Sigmoid colon (tissue), 7 donors: ENCODE measurements around the gene SSBP3. TPM values are rescaled to one million over a fixed set of nuclear protein-coding genes. Genes with fewer than 3 reads are reported as not detected.

ENCODE experiments used
- DNase-seq: peaks from one replicate; pipeline ENCODE4 v3.0.0-alpha.2; 2019
- H3K27ac ChIP-seq, 4 donors: fragments of 200-600 bp; sonication (generic); one replicate each; pipeline ENCODE4 v1.5.1; 2016 to 2019; ENCODE audit warnings: mild to moderate bottlenecking in 1 of 4
- H3K27me3 ChIP-seq, 3 donors: fragments of 200-600 bp; sonication (generic); one replicate each; pipeline ENCODE4 v1.5.1; 2019; ENCODE audit warnings: mild to moderate bottlenecking in 1 of 3
- H3K36me3 ChIP-seq, 4 donors: fragments of 200-600 bp; sonication (generic); one replicate each; pipeline ENCODE4 v1.5.1; 2016 to 2019
- H3K4me1 ChIP-seq, 4 donors: fragments of 200-600 bp; sonication (generic); one replicate each; pipeline ENCODE4 v1.5.1; 2017 to 2019
- H3K4me3 ChIP-seq, 4 donors: fragments of 200-600 bp; sonication (generic); one replicate each; pipeline ENCODE4 v1.5.1; 2017 to 2019; ENCODE audit warnings: mild to moderate bottlenecking in 2 of 4, moderate library complexity in 1 of 4
- H3K9me3 ChIP-seq, 4 donors: fragments of 200-600 bp in 3 of 4; sonication (generic) in 3 of 4; one replicate each; pipeline versions ENCODE4 v1.5.1 to v1.6.1; 2013 to 2019
- EP300 ChIP-seq, 4 donors: sonication (generic); formaldehyde crosslinking; IDR thresholded peaks; one replicate each; pipeline ENCODE4 v1.6.1; 2017; ENCODE audit warnings: antibody characterized with exemption in 4 of 4
- POLR2A ChIP-seq, 2 donors: fragments of 450-650 bp; IDR thresholded peaks; one replicate each; pipeline ENCODE4 v1.6.1; 2016; ENCODE audit warnings: antibody characterized with exemption in 2 of 2, mild to moderate bottlenecking in 2 of 2, moderate library complexity in 2 of 2
- POLR2AphosphoS5 ChIP-seq, 4 donors: sonication (generic); formaldehyde crosslinking; IDR thresholded peaks; one replicate each; pipeline ENCODE4 v1.6.1; 2017; ENCODE audit warnings: antibody characterized with exemption in 4 of 4
- WGBS, 2 donors: extraction: QIAGEN DNeasy Blood & Tissue Kit; methylation state at CpG; one replicate each; pipeline ENCODE4 v1.1.7; 2013; 5-methylcytosine and 5-hydroxymethylcytosine counted together
- intact Hi-C: fragments of 100-400 bp; cut with DNase I; formaldehyde crosslinking; loops from one replicate; pipeline ENCODE4 v1.15.1; 2023
- polyA plus RNA-seq, 3 donors: library from polyadenylated mRNA; stranded (reverse); fragments of 200-250 nt; gene quantifications; one replicate each; pipeline ENCODE4 v1.2.3, GENCODE V29; 2013
- total RNA-seq, 4 donors: library from RNA; depleted of rRNA; stranded (reverse); fragments of >200 nt; gene quantifications; one replicate each; pipeline ENCODE4 v1.1.0, GENCODE V29; 2016
- TF ChIP-seq, protein P1 (sequence below), 4 experiments: fragments of 450-650 bp in 3 of 4; fragments of 200-600 bp in 1 of 4; IDR thresholded peaks; one replicate each; pipeline ENCODE4 v1.5.1; 2016 to 2019; ENCODE audit warnings: antibody characterized with exemption in 4 of 4, mild to moderate bottlenecking in 3 of 4, moderate library complexity in 2 of 4
- donor health status: healthy with polysubstance abuse.
- donor health status: Bipolar disorder and iron deficiency.
- donor health status: healthy.

Gene SSBP3
- total and polyA plus RNA-seq, 7 donors, result 27.4 to 62.5 (median 38.5) TPM

DNA sequence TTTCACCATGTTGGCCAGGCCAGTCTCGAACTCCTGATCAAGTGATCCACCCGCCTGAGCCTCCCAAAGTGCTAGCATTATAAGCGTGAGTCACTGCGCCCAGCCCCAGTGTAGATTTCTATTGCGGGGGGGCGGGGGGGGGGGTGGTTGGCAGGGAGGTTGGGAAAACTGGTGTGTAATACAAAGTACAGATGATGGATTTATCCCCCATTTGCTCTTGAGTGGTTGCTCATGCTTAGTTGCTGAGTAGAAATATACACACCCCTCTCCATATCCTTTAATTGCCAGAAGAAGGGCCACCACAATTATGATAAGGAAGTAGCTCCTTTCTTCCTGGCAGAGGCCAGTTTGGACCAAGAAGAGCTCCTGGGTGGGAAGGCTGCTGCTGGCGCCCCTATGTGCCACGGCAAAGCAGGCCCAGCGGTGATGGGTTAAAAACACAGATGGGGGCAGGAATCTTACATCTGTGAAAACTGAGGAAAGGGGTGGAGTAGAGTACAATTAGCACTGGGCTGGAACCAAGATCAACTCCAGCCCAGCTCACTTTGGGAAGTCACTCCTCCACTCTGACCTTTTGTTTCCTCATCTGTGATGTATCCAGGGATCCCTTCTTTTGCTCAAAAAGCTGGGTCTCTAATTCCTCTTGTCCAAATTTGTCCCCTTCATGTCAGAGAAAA lies 151.0 kb downstream of the SSBP3 start:
- no peak overlapping the region for H3K27ac ChIP-seq
- no peak for DNase-seq
- H3K4me3 ChIP-seq, result no peak overlapping the region
- intact Hi-C loops, result no loop called here
- 83 to 85% methylated on average over 9 of the region's 9 CpGs for WGBS, 2 donors
- H3K4me1 ChIP-seq, result peaks cover 0 to 11% (median 0%) of the 10 kb centered on the region in 4 donors
- no peaks in the 10 kb centered on the region for H3K9me3 ChIP-seq
- TF ChIP-seq EP300 (IDR thresholded peaks at IDR 0.05), result no peak
- no peak for TF ChIP-seq POLR2AphosphoS5 (IDR thresholded peaks at IDR 0.05)
- TF ChIP-seq POLR2A (IDR thresholded peaks at IDR 0.05), result no peak
- TF ChIP-seq, protein P1, sequence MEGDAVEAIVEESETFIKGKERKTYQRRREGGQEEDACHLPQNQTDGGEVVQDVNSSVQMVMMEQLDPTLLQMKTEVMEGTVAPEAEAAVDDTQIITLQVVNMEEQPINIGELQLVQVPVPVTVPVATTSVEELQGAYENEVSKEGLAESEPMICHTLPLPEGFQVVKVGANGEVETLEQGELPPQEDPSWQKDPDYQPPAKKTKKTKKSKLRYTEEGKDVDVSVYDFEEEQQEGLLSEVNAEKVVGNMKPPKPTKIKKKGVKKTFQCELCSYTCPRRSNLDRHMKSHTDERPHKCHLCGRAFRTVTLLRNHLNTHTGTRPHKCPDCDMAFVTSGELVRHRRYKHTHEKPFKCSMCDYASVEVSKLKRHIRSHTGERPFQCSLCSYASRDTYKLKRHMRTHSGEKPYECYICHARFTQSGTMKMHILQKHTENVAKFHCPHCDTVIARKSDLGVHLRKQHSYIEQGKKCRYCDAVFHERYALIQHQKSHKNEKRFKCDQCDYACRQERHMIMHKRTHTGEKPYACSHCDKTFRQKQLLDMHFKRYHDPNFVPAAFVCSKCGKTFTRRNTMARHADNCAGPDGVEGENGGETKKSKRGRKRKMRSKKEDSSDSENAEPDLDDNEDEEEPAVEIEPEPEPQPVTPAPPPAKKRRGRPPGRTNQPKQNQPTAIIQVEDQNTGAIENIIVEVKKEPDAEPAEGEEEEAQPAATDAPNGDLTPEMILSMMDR (IDR thresholded peaks at IDR 0.05), result no peak
- no peaks in the 10 kb centered on the region for H3K27me3 ChIP-seq
- peaks cover 0 to 25% (median 8%) of the 10 kb centered on the region in 4 donors for H3K36me3 ChIP-seq

DNA sequence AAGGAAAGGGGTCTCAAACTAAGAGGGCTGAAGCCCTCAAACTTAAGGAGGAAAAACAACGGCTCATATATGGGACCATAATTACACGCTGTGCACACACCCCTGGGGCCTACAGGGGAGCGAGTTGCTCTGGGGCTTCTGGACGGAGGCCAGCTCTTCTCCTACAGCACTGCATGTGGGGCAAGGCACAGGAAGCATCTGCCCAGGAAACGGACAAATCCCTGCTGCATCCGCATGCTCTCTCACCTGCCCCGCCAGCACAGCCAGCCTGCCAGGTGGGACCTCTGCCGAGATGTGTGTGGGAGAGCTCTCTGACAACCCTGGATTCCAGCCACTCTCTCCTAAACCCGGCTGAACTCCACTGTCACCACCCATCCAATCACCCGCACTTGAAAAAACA lies 152.1 kb downstream of the SSBP3 start:
- WGBS, 2 donors, result 16 to 38% methylated on average over 10 of the region's 10 CpGs
- H3K36me3 ChIP-seq, result peaks cover 0 to 25% (median 8%) of the 10 kb centered on the region in 4 donors
- intact Hi-C loops, result no loop called here
- H3K4me1 ChIP-seq, result peaks cover 0 to 11% (median 0%) of the 10 kb centered on the region in 4 donors
- no peak overlapping the region for H3K27ac ChIP-seq
- no peaks in the 10 kb centered on the region for H3K27me3 ChIP-seq
- no peak for DNase-seq
- no peaks in the 10 kb centered on the region for H3K9me3 ChIP-seq
- no peak overlapping the region for H3K4me3 ChIP-seq
- TF ChIP-seq POLR2A (IDR thresholded peaks at IDR 0.05) (no peak), POLR2AphosphoS5 (IDR thresholded peaks at IDR 0.05) (no peak), EP300 (IDR thresholded peaks at IDR 0.05) (no peak)
- TF ChIP-seq, protein P1 (IDR thresholded peaks at IDR 0.05), result no peak

DNA sequence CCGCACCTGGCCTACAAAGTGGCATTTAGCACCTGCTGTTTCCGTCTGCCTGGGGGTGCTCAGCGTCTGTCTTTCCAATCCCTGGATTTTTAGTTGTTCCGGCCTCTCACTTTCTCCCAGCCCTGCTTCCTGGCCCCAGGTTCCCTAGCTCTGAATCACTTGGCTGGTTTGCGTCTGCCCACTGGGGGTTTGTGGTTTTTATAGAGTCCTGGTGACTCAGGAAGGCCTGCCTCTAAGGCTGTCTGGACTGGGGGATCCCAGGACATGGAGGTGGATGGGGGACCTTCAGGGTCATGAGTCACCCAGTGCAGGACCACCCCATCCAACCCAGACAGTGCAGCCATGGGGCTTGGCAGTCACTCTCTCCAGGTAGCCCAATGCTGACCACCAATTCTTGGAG lies 152.7 kb downstream of the SSBP3 start:
- no peak for DNase-seq
- 81 to 87% methylated on average over 5 of the region's 5 CpGs for WGBS, 2 donors
- intact Hi-C loops, result no loop called here
- Histone ChIP-seq H3K36me3 (peaks cover 0 to 30% (median 8%) of the 10 kb centered on the region in 4 donors), H3K27me3 (no peaks in the 10 kb centered on the region), H3K9me3 (no peaks in the 10 kb centered on the region), H3K4me3 (no peak overlapping the region), H3K4me1 (peaks cover 0 to 11% (median 0%) of the 10 kb centered on the region in 4 donors), H3K27ac (no peak overlapping the region)
- TF ChIP-seq, protein P1 (IDR thresholded peaks at IDR 0.05), result no peak

DNA sequence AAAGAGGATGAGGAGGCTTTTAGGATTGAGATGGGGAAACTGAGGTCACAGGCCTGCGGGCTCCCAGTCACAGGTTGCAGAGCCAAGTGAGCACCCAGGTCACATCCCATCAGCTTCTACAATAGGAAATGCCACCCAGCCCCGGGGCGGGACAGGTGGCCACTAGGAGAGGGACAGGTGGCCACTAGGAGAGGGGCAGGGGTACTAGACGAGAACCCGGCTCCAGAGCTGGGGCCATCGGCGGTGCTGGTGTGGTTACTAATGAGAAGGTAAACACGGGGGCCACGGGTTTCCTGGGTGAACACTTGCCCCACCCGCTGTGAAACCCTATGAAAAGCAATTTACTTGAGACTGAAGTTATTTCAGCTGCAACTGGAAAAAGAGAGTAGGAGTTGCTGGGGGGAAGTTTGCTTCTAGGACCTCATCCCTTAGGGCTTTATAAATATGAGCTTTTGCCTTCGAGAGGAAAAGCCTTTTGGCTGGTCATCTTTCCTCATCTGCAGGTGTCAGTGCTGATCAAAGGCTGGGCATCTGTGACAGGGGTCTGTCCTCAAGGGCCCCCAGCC lies 153.7 kb downstream of the SSBP3 start:
- WGBS, 2 donors, result 52 to 74% methylated on average over 11 of the region's 11 CpGs
- no peak overlapping the region for H3K4me3 ChIP-seq
- peaks cover 0 to 11% (median 4%) of the 10 kb centered on the region in 4 donors for H3K4me1 ChIP-seq
- TF ChIP-seq POLR2A (IDR thresholded peaks at IDR 0.05), result no peak
- no peak for TF ChIP-seq POLR2AphosphoS5 (IDR thresholded peaks at IDR 0.05)
- TF ChIP-seq, protein P1 (IDR thresholded peaks at IDR 0.05), result no peak
- no peak for TF ChIP-seq EP300 (IDR thresholded peaks at IDR 0.05)
- peaks cover 0 to 36% (median 8%) of the 10 kb centered on the region in 4 donors for H3K36me3 ChIP-seq
- no peak for DNase-seq
- no peaks in the 10 kb centered on the region for H3K27me3 ChIP-seq
- H3K9me3 ChIP-seq, result no peaks in the 10 kb centered on the region
- intact Hi-C loops, result no loop called here
- no peak overlapping the region for H3K27ac ChIP-seq
